ENCODE results near the gene SERPINA3.

SERPINA3 gene

DNA sequence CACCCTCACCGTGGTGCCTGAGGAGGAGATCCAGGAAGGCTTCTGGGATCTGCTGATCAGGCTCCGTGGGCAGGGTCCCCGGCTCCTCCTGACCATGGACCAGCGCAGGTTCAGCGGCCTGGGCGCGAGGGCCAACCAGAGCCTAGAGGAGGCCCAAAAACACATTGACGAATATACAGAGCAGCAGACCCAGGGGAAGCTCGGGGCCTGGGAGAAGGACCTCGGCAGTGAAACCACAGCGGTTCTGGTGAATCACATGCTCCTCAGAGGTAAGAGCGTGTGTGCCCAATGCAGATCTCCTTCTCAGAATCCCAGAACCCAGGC lies 29.4 kb downstream of the SERPINA3 start:
- H3K4me3 ChIP-seq (ENCODE audit: low read depth, low read length), result no peak overlapping the region
- TF ChIP-seq, protein P1, sequence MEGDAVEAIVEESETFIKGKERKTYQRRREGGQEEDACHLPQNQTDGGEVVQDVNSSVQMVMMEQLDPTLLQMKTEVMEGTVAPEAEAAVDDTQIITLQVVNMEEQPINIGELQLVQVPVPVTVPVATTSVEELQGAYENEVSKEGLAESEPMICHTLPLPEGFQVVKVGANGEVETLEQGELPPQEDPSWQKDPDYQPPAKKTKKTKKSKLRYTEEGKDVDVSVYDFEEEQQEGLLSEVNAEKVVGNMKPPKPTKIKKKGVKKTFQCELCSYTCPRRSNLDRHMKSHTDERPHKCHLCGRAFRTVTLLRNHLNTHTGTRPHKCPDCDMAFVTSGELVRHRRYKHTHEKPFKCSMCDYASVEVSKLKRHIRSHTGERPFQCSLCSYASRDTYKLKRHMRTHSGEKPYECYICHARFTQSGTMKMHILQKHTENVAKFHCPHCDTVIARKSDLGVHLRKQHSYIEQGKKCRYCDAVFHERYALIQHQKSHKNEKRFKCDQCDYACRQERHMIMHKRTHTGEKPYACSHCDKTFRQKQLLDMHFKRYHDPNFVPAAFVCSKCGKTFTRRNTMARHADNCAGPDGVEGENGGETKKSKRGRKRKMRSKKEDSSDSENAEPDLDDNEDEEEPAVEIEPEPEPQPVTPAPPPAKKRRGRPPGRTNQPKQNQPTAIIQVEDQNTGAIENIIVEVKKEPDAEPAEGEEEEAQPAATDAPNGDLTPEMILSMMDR (IDR thresholded peaks at IDR 0.05; ENCODE audit: low read depth, low read length), result no peak

- TF ChIP-seq, protein P1 (IDR thresholded peaks at IDR 0.05; ENCODE audit: low read depth, low read length), result no peak
- H3K4me3 ChIP-seq (ENCODE audit: low read depth, low read length), result no peak overlapping the region
Measured at GRCh38 chr14:94643316-94644101, 31.3 kb downstream of the SERPINA3 start.

DNA sequence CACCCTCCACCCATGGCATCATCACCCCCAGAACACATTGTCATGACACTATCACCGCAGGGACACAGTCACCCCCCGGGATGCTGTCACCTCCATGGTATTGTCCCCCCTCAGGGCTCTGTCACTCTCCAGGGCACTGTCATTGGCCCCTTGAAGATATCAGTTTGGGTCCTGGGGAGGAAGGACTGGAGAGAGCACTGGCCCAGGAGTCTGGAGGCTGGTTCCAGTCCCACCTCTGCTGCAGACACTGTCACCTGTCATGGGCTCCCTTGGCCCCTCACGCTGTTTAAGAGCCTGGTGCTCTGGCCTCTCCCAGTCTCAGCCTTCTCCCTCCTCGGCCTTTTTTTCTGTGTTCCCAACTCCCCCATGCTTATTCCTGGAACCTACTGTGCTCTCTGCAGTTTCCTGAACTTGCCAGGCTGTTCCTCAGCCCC lies 31.9 kb downstream of the SERPINA3 start:
- H3K4me3 ChIP-seq (ENCODE audit: low read depth, low read length), result no peak overlapping the region
- TF ChIP-seq, protein P1 (IDR thresholded peaks at IDR 0.05; ENCODE audit: low read depth, low read length), result no peak

DNA sequence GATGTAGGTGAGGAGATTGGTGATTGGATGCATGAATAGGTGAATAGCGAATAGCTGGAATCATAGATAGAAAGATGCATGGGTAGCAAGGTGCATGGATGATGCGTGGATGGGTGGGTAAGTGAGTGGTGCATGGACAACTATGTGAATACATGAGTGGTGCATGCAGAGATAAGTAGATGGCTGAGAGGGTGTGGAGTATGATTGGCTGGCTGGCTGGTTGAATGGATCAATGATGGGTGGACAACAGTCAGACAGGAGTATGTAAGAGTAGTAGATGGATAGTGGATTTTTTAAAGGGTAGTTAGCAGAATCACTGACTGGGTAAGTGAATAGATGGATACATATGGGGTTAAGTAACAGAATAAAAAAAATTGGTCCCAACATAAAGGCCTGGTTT lies 33.9 kb downstream of the SERPINA3 start:
- TF ChIP-seq, protein P1 (IDR thresholded peaks at IDR 0.05; ENCODE audit: low read depth, low read length), result no peak
- no peak overlapping the region for H3K4me3 ChIP-seq (ENCODE audit: low read depth, low read length)

DNA sequence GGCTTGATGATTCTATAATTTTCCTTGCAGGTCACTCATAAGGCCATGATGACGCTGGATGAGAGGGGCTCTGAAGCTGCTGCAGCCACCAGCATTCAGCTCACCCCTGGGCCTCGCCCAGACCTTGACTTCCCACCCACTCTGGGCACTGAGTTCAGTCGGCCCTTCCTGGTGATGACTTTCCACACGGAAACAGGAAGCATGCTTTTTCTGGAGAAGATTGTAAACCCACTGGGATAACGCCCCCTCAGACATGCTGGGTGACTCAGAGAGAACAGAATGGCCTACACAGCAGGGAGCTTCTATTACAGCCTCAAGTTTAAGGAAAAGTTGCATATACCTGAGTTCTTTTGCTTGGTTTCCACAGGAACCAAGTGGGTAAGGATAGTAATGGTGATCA lies 34.3 kb downstream of the SERPINA3 start:
- TF ChIP-seq, protein P1 (IDR thresholded peaks at IDR 0.05; ENCODE audit: low read depth, low read length), result no peak
- no peak overlapping the region for H3K4me3 ChIP-seq (ENCODE audit: low read depth, low read length)

DNA sequence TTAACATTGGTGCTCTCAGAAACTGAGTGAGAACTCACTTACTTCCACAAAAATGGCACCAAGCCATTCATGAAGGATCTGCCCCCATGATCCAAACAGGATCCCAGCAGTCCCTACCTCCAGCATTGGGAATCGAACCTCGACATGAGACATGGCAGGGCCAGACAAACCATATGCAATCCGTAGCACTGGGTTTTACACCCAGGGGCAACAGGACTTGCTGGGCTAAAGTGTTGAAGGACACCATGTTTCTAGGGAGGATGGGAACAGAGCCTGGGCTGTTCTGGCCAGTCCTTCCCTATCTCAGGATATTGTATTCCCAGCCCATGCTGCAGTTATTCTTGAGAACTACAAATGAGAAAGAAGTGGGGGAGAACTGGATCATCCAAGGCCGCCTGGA lies 36.6 kb downstream of the SERPINA3 start:
- no peak overlapping the region for H3K4me3 ChIP-seq (ENCODE audit: low read depth, low read length)
- TF ChIP-seq, protein P1 (IDR thresholded peaks at IDR 0.05; ENCODE audit: low read depth, low read length), result no peak

DNA sequence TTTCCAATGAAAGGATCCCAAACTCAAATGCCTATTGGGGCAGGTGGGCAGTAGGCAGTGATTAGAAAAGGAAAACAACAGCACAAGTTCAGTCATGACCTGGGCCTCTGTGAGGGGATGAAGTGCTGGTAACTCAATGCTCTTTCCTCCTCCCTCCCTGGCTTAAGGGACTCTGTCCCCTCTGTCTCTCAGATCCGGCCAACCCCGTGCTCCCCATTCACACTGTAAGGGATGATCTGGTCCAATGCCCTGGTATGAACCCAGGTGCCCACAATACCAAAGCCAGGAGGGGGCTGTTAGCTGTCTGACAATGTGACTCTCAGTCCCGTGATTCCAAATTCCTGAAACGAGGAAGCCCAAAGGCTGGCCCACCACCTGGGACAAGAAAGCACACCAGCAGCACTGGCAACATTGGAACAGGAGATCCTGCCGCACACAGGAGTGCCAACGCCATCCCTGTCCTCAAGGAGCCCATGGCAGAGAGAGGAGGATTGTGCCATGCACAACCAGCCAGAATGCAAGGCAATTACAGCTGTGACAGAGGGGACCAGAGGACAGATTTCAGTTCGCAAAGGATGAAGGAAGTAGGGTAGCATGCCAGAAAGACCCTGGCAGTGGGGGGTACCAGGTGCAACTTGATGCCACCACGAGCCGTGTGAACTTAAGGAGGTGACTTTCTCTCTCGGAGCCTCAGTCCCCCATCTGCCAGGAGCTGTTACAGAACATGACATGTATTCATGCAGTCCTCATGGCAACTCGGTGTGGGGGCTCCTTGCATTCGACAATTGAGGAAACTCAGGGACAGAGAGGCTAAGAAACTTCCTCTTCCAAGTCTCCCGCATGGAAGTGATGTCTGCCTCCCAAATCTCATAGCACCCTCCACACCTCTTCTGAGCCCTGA lies 37.6 kb downstream of the SERPINA3 start:
- H3K4me3 ChIP-seq (ENCODE audit: low read depth, low read length), result no peak overlapping the region
- TF ChIP-seq, protein P1 (IDR thresholded peaks at IDR 0.05; ENCODE audit: low read depth, low read length), result no peak
